ENCODE results near the gene CHCHD6.

The CHCHD6 gene

GRCh38 chr3:126835472-126836219, 131.6 kb downstream of the CHCHD6 start:
- DNase-seq = peak; percentile 42

GRCh38 chr3:126836220-126836860, 132.3 kb downstream of the CHCHD6 start:
- DNase-seq = no peak

DNA sequence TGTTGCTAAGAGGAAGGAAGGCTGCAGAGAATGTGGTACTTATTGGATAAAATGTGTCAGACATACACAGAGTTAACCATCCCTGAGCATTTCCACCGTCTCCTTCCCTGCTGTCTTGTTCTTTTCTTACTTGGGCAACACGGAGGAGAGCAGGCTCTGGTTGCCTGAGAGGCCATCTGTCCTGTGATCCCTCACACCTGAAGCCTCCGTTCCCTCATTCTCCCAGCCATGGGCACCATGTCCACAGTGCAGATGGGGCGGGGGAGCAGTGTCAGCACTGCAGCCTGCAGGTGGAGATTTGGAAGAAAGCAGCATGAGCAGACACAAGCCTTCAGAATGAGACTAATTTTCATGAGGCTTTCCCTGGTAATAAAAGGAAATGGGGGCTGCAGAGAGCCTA, 133.7 kb downstream of the CHCHD6 start:
- DNase-seq = no peak

GRCh38 chr3:126845920-126846715, 142.1 kb downstream of the CHCHD6 start:
- DNase-seq = no peak

- DNase-seq = no peak
Measured at GRCh38 chr3:126847061-126847460, 143.0 kb downstream of the CHCHD6 start.

DNA sequence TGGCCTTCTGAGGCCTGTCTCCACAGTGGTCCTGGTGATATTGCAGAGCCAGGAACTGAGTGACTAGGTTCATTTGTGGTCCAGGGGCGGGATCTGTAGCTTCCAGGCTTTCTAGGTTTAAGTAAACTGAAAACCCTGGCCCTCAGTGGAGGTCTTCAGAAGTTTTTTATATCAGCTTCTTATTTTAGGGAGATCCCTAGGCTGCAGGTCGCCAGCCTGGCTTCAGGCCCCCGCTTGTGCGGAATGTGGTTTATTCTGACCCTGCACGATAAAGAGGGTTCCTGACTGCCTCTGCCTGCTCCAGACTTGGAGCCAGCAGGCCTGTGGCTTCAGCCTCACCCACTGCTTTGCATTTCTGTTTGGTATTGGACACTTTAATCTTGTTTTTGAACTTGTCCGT, 145.0 kb downstream of the CHCHD6 start:
- no peak for DNase-seq

DNA sequence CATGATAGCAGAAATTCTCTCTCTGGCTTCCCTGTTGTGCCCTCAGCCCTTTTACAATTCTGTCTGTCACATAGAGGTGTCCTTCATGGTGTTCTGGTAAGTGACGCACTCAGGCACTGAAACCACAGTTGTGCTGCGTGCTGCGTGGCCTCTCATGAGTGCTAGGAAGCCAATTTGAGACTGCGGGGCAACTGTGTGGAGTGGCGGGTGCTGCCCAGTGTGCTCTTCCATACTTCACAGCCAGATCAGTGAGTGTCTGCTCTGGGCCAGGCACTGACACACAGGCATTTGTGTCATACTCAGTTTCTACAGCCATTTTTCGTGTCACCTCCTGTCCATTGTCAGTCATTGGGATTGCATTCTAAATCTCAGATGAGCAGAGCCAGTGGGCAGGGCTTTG, 145.7 kb downstream of the CHCHD6 start:
- DNase-seq = no peak

- peak; percentile 75 for DNase-seq
Measured at GRCh38 chr3:126850370-126851085, 146.5 kb downstream of the CHCHD6 start.

GRCh38 chr3:126851382-126851781, 147.3 kb downstream of the CHCHD6 start:
- DNase-seq = no peak

DNA sequence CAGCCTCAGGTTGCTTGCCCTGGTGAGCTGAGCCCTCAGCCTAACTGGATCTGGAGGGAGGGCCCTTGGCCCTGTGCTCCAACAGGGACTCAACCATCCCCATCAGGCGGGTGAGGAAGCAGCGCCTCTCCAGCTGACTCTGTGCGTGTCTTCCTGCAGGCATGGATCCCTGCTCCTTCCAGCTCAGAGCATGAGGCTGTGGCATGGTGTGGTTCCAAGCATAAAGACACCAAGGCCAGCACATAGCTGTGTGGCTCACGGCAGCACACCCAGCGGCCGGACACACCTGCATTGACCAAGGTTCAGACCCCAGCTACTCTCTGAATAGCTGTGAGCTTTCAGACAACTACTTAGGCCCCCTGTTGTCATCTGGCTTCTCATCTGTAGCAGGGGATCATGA, 147.9 kb downstream of the CHCHD6 start:
- no peak for DNase-seq

- DNase-seq = no peak
Measured at GRCh38 chr3:126852511-126852910, 148.5 kb downstream of the CHCHD6 start.

DNA sequence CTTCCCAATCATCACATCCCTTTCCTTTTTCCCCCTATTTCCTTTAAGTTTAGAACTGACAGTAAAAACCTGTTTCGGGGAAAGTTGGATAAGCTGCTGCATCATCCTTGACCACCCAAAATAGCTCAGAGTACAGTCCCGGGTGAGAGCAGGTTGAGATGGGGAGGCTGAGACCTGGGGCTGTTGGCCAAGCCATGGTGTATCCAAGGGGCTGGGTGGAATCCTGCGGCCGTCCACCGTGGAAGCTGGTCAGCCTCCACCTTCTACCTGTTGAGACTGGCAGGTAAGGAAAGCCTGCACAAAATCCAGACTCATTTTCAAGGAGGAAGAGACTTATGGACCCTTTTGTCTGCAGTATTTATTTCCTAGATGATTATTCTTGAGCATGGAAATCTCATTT, 150.6 kb downstream of the CHCHD6 start:
- DNase-seq = no peak

GRCh38 chr3:126855374-126855773, 151.3 kb downstream of the CHCHD6 start:
- DNase-seq = no peak

DNA sequence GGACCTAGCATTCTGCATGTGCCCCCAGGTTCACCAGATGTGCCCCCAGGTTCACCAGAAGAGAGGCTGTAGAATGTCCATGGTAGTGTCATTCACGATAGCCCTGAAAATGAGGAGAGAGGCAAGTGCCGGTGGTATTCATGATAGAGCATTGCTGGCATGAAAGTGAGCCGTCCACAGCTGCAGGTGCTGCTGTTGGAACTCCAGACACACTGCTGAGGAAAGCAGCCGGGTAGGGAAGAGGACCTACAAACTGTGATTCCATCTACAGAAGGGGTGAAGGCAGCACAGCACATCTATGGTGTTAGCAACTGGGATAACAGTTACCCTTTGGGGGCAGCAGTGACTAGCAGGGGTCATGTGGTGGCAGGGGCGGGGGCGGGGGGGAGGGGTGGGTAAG, 153.9 kb downstream of the CHCHD6 start:
- no peak for DNase-seq

DNA sequence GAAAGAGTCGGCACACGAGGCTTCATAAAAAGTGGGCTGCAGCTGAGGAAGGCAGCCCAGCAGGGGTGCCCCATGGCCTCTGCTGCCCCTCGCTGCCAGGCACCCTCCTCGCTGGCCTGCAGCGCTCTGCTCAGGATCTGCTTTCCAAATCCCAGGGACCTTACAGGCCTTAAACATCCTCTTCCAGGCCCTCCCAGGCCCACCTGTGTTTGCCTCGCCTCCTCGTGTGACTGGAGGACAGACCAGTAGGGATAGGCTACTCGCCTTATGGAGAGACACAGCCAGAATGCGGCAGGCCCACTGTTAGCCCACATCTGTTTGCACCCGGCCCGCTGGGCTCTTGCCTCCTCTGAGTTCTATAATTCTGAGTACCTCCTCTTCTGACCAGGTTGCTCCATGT, 154.4 kb downstream of the CHCHD6 start:
- no peak for DNase-seq

- DNase-seq = peak; percentile 98
Measured at GRCh38 chr3:126858887-126859286, 154.8 kb downstream of the CHCHD6 start.

DNA sequence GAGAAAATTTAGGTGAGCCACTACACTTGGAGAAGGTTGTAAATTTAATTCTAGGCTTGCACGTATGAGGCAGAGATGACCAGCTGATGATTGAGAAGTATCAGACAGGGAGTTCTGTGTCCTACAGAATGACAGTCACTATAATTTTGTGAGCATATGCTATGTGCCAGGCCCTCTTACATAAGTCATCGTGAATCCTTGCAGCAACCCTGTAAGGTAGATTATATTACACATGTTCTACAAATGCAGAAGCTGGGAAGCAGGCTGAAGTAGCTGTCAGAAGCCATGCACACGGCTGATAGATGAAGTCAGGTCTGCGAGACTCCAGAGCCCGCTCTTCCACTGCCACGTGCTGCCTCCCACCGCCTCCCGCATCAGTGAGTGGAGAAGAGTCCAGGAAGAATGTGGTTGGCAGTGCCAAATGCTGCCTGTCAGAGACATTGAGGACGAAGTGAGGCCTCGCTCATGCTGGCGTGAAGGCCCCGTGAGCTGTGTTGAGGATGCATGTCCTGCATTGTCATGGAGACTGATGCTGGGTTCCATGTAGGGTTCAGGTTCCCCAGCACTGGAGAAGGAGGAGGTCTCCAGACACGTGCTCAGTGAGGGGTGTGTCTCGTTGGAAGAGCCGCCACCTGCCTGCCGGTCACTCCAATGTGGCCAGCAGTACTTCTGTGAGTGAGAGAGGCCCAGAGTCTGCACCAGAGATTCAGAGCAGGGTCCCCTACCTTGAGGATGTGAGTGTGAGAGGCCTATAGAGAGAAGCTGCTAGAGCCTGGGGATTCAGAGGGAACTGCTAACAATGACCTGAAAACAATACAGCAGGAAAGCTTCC, 155.6 kb downstream of the CHCHD6 start:
- DNase-seq = no peak

- no peak for DNase-seq
Measured at GRCh38 chr3:126865736-126866135, 161.7 kb downstream of the CHCHD6 start.

GRCh38 chr3:126866175-126866759, 162.2 kb downstream of the CHCHD6 start:
- no peak for DNase-seq

DNA sequence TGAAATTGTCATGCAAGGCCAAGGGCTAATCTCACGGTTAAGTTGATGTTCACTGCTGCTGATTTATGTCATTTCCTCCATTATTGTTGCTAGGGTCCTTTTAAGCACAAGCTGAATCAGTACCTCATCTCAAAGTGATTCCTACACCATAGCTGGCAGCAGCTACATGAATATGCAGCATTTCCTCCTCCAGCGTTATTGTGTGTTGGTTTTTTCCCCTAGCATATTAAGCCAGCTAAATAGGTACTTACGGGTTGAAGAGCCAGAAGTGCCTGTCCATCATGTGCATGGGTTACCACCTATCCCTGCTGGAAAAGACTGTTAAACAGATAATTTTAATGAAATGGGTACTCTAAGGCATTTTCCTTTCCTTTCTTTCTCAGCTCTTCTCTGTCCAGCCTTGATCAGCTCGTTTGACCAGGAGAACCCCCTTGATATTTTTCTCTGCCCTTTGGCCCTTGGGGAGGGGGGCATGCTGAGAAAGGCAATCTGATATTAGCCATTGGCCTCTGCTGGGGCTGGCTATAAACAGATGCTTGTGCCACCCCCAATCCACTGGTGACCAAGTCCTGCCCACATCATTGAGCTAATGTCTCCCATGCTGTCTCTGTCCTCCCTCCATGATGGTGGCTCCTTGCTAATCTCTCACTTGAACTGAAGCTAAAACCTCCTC, 163.3 kb downstream of the CHCHD6 start:
- DNase-seq = no peak

DNA sequence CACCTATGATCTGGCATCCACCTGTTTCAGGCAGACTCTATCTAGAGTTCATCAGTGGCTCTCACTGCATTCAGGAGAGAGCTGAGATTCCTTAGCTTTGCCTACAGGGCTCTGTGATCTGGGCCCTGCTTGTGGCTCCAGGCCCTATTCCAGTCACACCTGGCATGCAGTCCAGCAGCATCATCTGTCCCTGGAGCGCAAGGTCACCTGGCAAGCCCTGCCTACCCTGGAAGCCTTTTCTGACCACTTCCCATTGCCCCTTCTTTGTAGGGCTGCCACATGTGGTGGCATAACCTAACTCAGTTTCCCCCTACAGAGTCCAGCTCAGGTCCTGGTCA, 163.8 kb downstream of the CHCHD6 start:
- DNase-seq = no peak
